Skeletal muscle tissue (tissue), 4 donors: ENCODE results near the gene IFI16. TPM values are rescaled to one million over a fixed set of nuclear protein-coding genes. Genes with fewer than 3 reads are reported as not detected.
A peak's percentile ranks its signal among the peaks of the same experiment; 100 is the strongest.
"Not testable (repeated sequence)": the region's sequence is repeated elsewhere in the genome, so short reads cannot be mapped to it uniquely, and the experiment has no call there.

Experiments
- H3K27ac ChIP-seq: one replicate; pipeline ENCODE4 v1.7.0; 2013; ENCODE audit warnings: mild to moderate bottlenecking, low read depth, low read length, inconsistent platforms
- H3K27me3 ChIP-seq, 3 donors: one replicate each; pipeline ENCODE4 v1.7.0; 2013; ENCODE audit warnings: low read length in 3 of 3; ENCODE audit not compliant: control insufficient read depth in 3 of 3, insufficient read depth in 3 of 3
- H3K36me3 ChIP-seq, 3 donors: one replicate each; pipeline ENCODE4 v1.7.0; 2013; ENCODE audit warnings: low read length in 3 of 3; ENCODE audit not compliant: control insufficient read depth in 3 of 3, insufficient read depth in 3 of 3
- H3K4me1 ChIP-seq, 3 donors: one replicate each; pipeline ENCODE4 v1.7.0; 2013; ENCODE audit warnings: low read length in 3 of 3, mild to moderate bottlenecking in 3 of 3; ENCODE audit not compliant: control insufficient read depth in 3 of 3, insufficient read depth in 3 of 3
- H3K4me3 ChIP-seq, 3 donors: one replicate each; pipeline ENCODE4 v1.7.0; 2013; ENCODE audit warnings: low read length in 3 of 3
- H3K9ac ChIP-seq, 3 donors: one replicate each; pipeline ENCODE4 v1.7.0; 2013; ENCODE audit warnings: low read length in 3 of 3, mild to moderate bottlenecking in 3 of 3, moderate library complexity in 2 of 3, low read depth in 1 of 3
- H3K9me3 ChIP-seq, 3 donors: one replicate each; pipeline ENCODE4 v1.7.0; 2013; ENCODE audit warnings: low read length in 3 of 3; ENCODE audit not compliant: control insufficient read depth in 3 of 3
- total RNA-seq: library from RNA; depleted of rRNA; stranded (reverse); fragments of >200 nt; gene quantifications from one replicate; pipeline ENCODE4 v1.2.3, GENCODE V29; 2014
- donor health status: Osteomylitis.

Gene IFI16
- total RNA-seq, 1 donor from 2014 or later = 16.2 TPM

- H3K36me3 ChIP-seq = peaks cover 0 to 16% (median 4%) of the 10 kb centered on the region in 3 donors
- not testable (repeated sequence) for H3K27me3 ChIP-seq, H3K4me3 ChIP-seq, H3K27ac ChIP-seq, H3K9me3 ChIP-seq, H3K9ac ChIP-seq, H3K4me1 ChIP-seq
Observed at GRCh38 chr1:159046486-159046885, 36.8 kb downstream of the IFI16 start.

DNA sequence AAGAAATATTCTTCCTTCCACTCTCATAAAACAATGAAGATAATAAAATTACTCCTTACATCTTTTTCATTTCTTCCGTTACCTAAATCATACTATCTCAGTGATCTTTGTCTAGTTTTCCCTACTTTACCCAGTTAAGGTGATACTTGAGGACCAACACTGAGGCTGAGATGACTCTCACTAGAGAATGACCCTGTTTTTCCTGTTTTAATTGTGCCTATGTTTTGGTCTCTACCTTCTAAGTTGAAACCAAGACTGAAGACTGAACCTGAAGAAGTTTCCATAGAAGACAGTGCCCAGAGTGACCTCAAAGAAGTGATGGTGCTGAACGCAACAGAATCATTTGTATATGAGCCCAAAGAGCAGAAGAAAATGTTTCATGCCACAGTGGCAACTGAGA, 41.7 kb downstream of the IFI16 start:
- Histone ChIP-seq H3K9ac (no peak overlapping the region), H3K9me3 (no peaks in the 10 kb centered on the region), H3K36me3 (peaks cover 3 to 34% (median 5%) of the 10 kb centered on the region in 3 donors)

GRCh38 chr1:159054427-159054826, 44.7 kb downstream of the IFI16 start:
- Histone ChIP-seq H3K27ac (no peak overlapping the region), H3K9ac (no peak overlapping the region), H3K4me3 (no peak overlapping the region), H3K4me1 (peaks cover 0 to 4% (median 0%) of the 10 kb centered on the region in 3 donors), H3K27me3 (no peaks in the 10 kb centered on the region), H3K36me3 (peaks cover 3 to 34% (median 3%) of the 10 kb centered on the region in 3 donors), H3K9me3 (no peaks in the 10 kb centered on the region)

More for the DNA sequence above, 41.7 kb downstream of the IFI16 start:
- no peak overlapping the region for H3K27ac ChIP-seq
- H3K4me1 ChIP-seq = peaks cover 0 to 4% (median 0%) of the 10 kb centered on the region in 3 donors
- H3K4me3 ChIP-seq = no peak overlapping the region
- H3K27me3 ChIP-seq = no peaks in the 10 kb centered on the region

GRCh38 chr1:159055181-159055641, 45.5 kb downstream of the IFI16 start:
- Histone ChIP-seq H3K9me3 (no peaks in the 10 kb centered on the region), H3K36me3 (peaks cover 3 to 34% (median 3%) of the 10 kb centered on the region in 3 donors), H3K9ac (no peak overlapping the region), H3K4me3 (no peak overlapping the region), H3K4me1 (peaks cover 0 to 4% (median 0%) of the 10 kb centered on the region in 3 donors), H3K27me3 (no peaks in the 10 kb centered on the region), H3K27ac (no peak overlapping the region)

GRCh38 chr1:159056069-159056698, 46.5 kb downstream of the IFI16 start:
- no peaks in the 10 kb centered on the region for H3K9me3 ChIP-seq
- no peak overlapping the region for H3K9ac ChIP-seq
- H3K27me3 ChIP-seq = no peaks in the 10 kb centered on the region
- H3K4me3 ChIP-seq = no peak overlapping the region
- H3K27ac ChIP-seq = no peak overlapping the region
- H3K4me1 ChIP-seq = peaks cover 0 to 4% (median 0%) of the 10 kb centered on the region in 3 donors
- peaks cover 3 to 26% (median 3%) of the 10 kb centered on the region in 3 donors for H3K36me3 ChIP-seq

DNA sequence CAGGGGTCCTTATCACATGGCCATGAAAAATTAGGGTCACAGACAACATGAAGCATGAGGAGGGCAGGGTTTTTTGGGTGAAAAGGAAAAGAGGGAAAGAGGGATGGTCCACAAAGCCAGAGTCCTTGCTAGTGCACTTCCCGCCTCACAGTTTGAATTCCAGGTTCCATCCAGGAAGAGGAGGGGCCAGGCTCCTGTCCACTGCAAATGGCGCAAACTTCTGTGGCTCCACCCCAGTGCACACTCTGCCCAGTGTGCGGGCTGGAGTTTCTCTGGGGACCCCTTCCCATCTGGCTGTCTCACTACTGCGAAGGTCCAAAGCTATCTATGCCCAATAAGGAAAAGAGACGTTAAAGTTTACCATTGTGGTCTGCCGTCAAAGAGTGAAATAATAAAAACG, 49.0 kb downstream of the IFI16 start:
- Histone ChIP-seq H3K9me3 (no peaks in the 10 kb centered on the region), H3K27ac (no peak overlapping the region), H3K4me3 (no peak overlapping the region), H3K4me1 (peaks cover 0 to 4% (median 0%) of the 10 kb centered on the region in 3 donors), H3K9ac (no peak overlapping the region), H3K27me3 (no peaks in the 10 kb centered on the region), H3K36me3 (peaks cover 3 to 12% (median 3%) of the 10 kb centered on the region in 3 donors)

- no peaks in the 10 kb centered on the region for H3K27me3 ChIP-seq
Observed at GRCh38 chr1:159065106-159065505, 55.4 kb downstream of the IFI16 start.

GRCh38 chr1:159066108-159066507, 56.4 kb downstream of the IFI16 start:
- Histone ChIP-seq H3K9me3 (no peaks in the 10 kb centered on the region), H3K27me3 (no peaks in the 10 kb centered on the region), H3K9ac (no peak overlapping the region), H3K36me3 (no peaks in the 10 kb centered on the region), H3K27ac (no peak overlapping the region), H3K4me1 (no peaks in the 10 kb centered on the region), H3K4me3 (no peak overlapping the region)

More at GRCh38 chr1:159065106-159065505, 55.4 kb downstream of the IFI16 start:
- Histone ChIP-seq H3K4me1 (no peaks in the 10 kb centered on the region), H3K4me3 (no peak overlapping the region), H3K9me3 (no peaks in the 10 kb centered on the region), H3K9ac (no peak overlapping the region), H3K27ac (no peak overlapping the region), H3K36me3 (no peaks in the 10 kb centered on the region)

- Histone ChIP-seq H3K36me3 (no peaks in the 10 kb centered on the region), H3K27me3 (no peaks in the 10 kb centered on the region), H3K4me3 (no peak overlapping the region), H3K4me1 (no peaks in the 10 kb centered on the region), H3K27ac (peak overlapping the region; percentile 47), H3K9ac (no peak overlapping the region), H3K9me3 (no peaks in the 10 kb centered on the region)
Observed at GRCh38 chr1:159067699-159068621, 58.3 kb downstream of the IFI16 start.

DNA sequence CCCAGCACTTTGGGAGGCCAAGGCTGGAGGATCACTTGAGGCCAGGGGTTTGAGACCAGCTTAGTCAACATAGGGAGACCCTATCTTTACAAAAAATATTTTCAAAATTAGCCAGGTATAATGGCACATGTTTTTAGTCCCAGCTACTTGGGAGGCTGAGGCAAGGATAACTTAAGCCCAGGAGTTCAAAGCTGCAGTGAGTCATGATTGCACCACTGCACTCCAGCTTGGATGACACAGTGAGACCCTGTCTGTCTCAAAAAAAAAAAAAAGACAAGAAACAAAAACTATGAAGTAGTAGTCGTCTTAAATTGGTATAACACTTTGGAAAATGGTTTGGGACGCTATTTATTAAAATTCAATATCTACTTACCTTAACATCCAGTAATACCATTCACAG, 59.2 kb downstream of the IFI16 start:
- Histone ChIP-seq H3K27ac (no peak overlapping the region), H3K4me3 (no peak overlapping the region), H3K27me3 (no peaks in the 10 kb centered on the region), H3K9me3 (no peaks in the 10 kb centered on the region), H3K36me3 (no peaks in the 10 kb centered on the region), H3K4me1 (no peaks in the 10 kb centered on the region), H3K9ac (no peak overlapping the region)
